ENCODE results near the gene GPC1. TPM values are rescaled to one million over a fixed set of nuclear protein-coding genes. Genes with fewer than 3 reads are reported as not detected.
A peak's percentile ranks its signal among the peaks of the same experiment; 100 is the strongest.

Gene GPC1
- total RNA-seq, 1 donor from 2014 or later = 89.9 TPM

DNA sequence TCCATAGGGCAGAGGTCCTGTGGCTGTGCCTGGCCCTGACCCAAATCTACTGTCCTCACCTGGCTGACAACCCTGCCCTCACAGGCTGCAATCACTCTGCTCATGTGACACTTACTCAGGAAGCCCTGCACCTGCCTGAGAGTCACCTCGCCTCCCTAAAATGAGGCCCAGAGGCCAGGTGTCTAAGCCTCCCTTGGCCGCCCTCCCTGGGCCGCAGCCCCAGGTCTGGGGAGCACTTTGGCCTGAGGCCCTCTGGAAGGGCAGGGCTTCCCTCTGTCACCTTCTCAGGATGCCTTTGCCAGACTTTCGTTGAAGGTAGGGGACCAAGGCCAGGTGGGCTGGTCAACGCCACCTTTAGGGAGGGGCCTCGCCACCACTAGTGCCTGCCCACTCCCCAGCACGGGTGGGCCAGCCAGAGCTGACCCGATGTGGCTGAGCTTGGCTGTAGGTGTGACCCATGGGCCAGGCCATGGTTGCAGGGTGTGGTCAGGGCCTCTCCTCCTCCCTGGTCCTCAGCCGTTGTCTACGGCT is 6.1 kb upstream of the GPC1 start:
- H3K4me3 Mint-ChIP-seq = no peak overlapping the region
- H3K27ac Mint-ChIP-seq (ENCODE audit: unreplicated experiment) = no peak overlapping the region
- peaks cover 3% of the 10 kb centered on the region for H3K27me3 Mint-ChIP-seq (ENCODE audit: low read depth)
- TF ChIP-seq, protein P1, sequence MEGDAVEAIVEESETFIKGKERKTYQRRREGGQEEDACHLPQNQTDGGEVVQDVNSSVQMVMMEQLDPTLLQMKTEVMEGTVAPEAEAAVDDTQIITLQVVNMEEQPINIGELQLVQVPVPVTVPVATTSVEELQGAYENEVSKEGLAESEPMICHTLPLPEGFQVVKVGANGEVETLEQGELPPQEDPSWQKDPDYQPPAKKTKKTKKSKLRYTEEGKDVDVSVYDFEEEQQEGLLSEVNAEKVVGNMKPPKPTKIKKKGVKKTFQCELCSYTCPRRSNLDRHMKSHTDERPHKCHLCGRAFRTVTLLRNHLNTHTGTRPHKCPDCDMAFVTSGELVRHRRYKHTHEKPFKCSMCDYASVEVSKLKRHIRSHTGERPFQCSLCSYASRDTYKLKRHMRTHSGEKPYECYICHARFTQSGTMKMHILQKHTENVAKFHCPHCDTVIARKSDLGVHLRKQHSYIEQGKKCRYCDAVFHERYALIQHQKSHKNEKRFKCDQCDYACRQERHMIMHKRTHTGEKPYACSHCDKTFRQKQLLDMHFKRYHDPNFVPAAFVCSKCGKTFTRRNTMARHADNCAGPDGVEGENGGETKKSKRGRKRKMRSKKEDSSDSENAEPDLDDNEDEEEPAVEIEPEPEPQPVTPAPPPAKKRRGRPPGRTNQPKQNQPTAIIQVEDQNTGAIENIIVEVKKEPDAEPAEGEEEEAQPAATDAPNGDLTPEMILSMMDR (conservative IDR thresholded peaks at IDR 0.05) = no peak
- no peaks in the 10 kb centered on the region for H3K36me3 Mint-ChIP-seq (ENCODE audit: low read depth)
- no peaks in the 10 kb centered on the region for H3K9me3 Mint-ChIP-seq
- peaks cover 4% of the 10 kb centered on the region for H3K4me1 Mint-ChIP-seq
- no peak for DNase-seq (ENCODE audit: low read depth, low spot score)

DNA sequence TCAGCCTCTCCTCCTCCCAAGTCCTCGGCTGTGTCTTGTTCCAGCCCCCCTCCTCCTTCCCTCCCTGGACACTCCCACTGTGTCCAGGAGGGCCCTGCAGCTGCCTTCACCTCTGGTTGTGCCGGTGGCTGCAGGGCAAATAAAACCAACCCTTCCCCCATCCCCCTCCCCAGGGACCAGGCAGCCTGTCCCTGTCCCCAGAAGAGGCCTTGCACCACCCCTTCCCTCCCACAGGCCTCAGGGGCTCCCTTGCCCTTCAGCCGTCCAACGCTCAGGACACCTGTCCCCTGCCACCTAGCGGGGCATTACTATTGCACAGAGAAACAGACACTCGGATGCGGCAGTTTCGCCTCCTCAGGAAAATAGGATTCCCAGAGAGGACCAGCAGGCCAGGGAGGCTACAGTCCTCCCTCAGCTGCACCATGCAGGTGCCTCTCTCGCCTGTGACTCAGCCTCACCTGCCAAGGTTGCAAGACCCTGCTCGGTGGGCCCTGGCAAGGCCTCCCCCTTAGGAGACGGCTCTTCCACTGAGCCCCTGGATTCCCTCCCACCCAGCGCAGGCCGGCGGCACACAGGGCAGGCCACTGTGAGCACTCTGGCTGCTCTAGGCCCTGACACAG is 5.5 kb upstream of the GPC1 start:
- H3K9me3 Mint-ChIP-seq = no peaks in the 10 kb centered on the region
- no peak for DNase-seq (ENCODE audit: low read depth, low spot score)
- H3K4me3 Mint-ChIP-seq = no peak overlapping the region
- peaks cover 3% of the 10 kb centered on the region for H3K27me3 Mint-ChIP-seq (ENCODE audit: low read depth)
- H3K4me1 Mint-ChIP-seq = peaks cover 8% of the 10 kb centered on the region
- TF ChIP-seq, protein P1 (conservative IDR thresholded peaks at IDR 0.05) = no peak
- H3K27ac Mint-ChIP-seq (ENCODE audit: unreplicated experiment) = no peak overlapping the region
- H3K36me3 Mint-ChIP-seq (ENCODE audit: low read depth) = no peaks in the 10 kb centered on the region

DNA sequence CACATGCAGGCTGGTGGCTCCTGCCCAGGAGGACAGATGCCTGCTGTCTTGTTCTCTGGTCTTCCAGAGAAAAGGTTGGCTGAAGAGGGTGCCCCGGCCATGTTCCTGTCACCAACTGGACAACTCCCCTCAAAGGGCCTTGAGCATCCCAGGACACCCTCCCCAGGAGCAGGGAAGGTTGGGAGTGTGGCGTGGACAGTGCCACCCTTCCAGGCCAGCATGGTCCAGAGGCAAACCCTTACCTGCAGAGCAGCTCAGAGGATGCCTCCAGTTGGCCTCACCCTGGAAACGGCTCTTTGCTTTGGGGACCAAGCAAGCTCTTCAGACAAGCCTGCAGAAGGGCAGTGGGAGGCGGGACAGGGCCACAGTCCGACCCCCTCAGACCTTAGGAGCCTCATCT is 4.9 kb upstream of the GPC1 start:
- no peak for DNase-seq (ENCODE audit: low read depth, low spot score)
- Mint-ChIP-seq H3K4me3 (peak overlapping the region; percentile 61), H3K27me3 (ENCODE audit: low read depth) (peaks cover 3% of the 10 kb centered on the region), H3K9me3 (no peaks in the 10 kb centered on the region), H3K36me3 (ENCODE audit: low read depth) (no peaks in the 10 kb centered on the region), H3K4me1 (peaks cover 8% of the 10 kb centered on the region), H3K27ac (ENCODE audit: unreplicated experiment) (no peak overlapping the region)
- TF ChIP-seq, protein P1 (conservative IDR thresholded peaks at IDR 0.05) = no peak

DNA sequence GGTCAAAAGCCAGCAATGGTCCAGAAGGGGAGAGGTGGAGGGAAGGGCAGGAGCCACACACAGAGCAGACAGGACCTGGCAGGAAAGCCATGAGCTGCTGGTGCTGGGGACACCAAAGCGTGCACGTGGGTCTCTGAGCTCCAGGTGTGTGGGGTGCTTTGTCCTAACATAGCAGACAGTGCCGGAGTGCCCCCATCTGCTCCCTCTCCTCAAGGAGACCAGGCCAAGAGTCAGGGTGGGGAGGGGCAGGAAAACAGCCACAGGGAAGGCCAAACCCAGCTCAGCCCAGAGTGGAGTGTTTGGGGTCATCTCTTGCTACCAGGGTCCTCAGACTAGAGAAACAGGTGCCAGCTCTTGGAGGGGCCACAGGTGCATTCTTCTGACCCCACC is 4.2 kb upstream of the GPC1 start:
- H3K27ac Mint-ChIP-seq (ENCODE audit: unreplicated experiment) = no peak overlapping the region
- no peaks in the 10 kb centered on the region for H3K36me3 Mint-ChIP-seq (ENCODE audit: low read depth)
- peaks cover 3% of the 10 kb centered on the region for H3K27me3 Mint-ChIP-seq (ENCODE audit: low read depth)
- DNase-seq (ENCODE audit: low read depth, low spot score) = no peak
- H3K4me1 Mint-ChIP-seq = peaks cover 8% of the 10 kb centered on the region
- H3K9me3 Mint-ChIP-seq = no peaks in the 10 kb centered on the region
- H3K4me3 Mint-ChIP-seq = peak overlapping the region; percentile 61
- TF ChIP-seq, protein P1 (conservative IDR thresholded peaks at IDR 0.05) = no peak

DNA sequence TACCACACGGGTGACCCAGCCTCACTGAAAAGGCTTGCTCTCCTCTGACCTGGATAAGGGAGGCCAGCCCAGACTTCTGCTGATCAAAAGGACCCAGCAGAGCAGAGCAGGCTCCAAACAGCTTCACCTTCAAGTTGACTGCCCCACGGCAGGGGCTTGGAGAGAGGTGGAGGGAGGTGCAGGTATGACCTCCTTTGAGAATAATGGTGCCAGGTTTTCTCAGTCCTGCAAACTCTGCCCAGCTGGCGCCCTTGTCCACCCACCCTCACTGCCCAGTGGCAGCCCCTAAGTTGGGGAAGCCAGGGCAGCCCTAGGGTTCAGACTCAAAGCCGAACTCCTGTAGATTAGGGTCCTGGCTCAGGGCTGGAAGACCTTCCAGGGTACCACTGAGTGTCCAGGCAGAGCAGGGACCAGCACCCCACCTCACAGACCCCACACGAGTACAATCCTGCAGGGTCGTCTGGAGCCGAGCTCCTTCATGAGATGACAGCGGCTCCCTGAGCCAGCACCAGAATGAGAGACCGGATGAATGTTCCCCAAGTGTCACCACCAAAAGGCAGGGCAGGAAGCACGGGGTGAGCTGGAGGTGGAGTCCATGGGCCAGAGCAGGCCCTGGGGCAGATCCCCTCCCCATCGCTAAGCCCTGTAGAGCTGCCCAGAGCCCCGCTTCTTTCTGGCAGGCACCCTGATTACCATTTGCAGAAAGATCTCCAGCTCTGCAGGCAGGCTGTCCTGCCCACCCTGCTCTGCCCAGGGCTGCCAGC is 3.6 kb upstream of the GPC1 start:
- Mint-ChIP-seq H3K36me3 (ENCODE audit: low read depth) (no peaks in the 10 kb centered on the region), H3K4me1 (peaks cover 4% of the 10 kb centered on the region), H3K9me3 (no peaks in the 10 kb centered on the region), H3K27me3 (ENCODE audit: low read depth) (peaks cover 3% of the 10 kb centered on the region), H3K27ac (ENCODE audit: unreplicated experiment) (no peak overlapping the region), H3K4me3 (peak overlapping the region; percentile 64)
- DNase-seq (ENCODE audit: low read depth, low spot score) = no peak
- TF ChIP-seq, protein P1 (conservative IDR thresholded peaks at IDR 0.05) = no peak

Data from neural crest cell (in vitro differentiated cells).